LNCaP clone FGC (cell line): ENCODE data around the gene HMCN2.

Experiments used
- DNase-seq: peaks from one replicate; pipeline ENCODE4 v3.0.0-alpha.2; 2011; ENCODE audit warnings: low read depth
- H3K4me3 ChIP-seq: 2 replicates; pipeline ENCODE4 v1.5.1; 2011; ENCODE audit warnings: mild to moderate bottlenecking, low read depth, low read length, control low read depth
- TF ChIP-seq, protein P1 (sequence below): IDR thresholded peaks from 2 replicates; pipeline ENCODE4 v1.5.1; 2012; ENCODE audit warnings: mild to moderate bottlenecking; ENCODE audit not compliant: control insufficient read depth, insufficient read depth; ENCODE audit errors: extremely low read depth

The HMCN2 gene

DNA sequence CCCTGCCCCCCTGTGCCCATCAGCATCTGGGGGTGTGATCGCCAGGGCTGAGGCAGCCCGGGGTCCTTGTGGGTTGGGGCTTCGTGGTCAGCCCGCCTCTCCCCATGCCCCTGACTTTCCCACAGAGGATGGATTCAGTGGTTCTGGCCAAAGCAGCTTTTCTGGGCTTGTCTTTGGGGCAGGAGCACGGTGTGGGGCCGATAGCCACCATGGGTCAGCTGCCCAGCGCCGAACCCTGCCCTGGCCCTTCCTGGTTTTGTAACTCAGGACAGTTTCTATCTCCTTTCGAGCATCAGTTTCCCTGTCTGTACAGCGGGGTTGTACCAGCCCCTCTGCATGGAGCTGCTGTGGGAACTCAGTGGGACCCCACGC lies 77.1 kb downstream of the HMCN2 start:
- DNase-seq, result no peak
- TF ChIP-seq, protein P1, sequence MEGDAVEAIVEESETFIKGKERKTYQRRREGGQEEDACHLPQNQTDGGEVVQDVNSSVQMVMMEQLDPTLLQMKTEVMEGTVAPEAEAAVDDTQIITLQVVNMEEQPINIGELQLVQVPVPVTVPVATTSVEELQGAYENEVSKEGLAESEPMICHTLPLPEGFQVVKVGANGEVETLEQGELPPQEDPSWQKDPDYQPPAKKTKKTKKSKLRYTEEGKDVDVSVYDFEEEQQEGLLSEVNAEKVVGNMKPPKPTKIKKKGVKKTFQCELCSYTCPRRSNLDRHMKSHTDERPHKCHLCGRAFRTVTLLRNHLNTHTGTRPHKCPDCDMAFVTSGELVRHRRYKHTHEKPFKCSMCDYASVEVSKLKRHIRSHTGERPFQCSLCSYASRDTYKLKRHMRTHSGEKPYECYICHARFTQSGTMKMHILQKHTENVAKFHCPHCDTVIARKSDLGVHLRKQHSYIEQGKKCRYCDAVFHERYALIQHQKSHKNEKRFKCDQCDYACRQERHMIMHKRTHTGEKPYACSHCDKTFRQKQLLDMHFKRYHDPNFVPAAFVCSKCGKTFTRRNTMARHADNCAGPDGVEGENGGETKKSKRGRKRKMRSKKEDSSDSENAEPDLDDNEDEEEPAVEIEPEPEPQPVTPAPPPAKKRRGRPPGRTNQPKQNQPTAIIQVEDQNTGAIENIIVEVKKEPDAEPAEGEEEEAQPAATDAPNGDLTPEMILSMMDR, result no peak
- H3K4me3 ChIP-seq, result no peak overlapping the region

DNA sequence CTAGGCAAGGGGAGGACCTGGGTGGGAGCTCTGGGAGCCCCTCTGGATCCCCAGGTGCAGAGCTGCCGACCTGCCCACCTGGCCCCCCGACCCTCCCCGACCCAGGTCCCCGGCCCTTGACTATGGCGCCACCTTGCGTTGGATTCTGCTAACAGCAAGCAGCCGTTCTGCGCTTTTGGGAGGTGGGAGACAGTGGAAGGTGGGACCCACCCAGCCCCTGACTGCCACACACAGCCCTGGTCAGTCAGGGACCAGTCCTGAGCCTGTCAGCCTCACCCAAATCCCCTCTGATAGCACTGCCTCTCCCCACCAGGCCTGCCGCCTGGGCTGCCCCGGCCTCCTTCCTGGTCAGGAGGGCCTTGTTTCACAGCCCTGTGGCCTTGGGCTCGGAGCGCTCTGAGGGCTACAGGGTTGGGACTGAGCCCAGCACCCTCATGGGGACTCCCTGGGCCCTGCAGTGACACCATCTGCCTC lies 77.9 kb downstream of the HMCN2 start:
- DNase-seq, result no peak
- H3K4me3 ChIP-seq, result no peak overlapping the region
- TF ChIP-seq, protein P1, result peak; percentile 84

DNA sequence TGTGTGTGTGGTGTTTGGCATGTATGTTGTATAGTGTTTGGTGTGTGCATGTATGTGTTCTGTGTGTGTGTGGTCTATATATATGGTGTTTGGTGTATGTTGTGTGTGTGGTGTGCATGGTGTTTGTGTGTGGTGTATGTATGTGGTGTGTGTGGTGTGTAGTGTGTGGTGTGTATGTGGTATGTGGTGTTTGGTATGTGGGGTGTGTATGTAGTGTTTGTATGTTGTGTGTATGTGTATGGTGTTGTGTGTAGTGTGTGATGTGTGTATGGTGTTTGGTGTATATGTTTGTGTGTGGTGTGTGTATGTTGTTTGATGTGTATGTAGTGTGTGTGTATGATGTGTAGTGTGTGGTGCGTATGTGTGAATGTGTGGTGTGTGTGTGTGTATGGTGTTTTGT lies 78.8 kb downstream of the HMCN2 start:
- TF ChIP-seq, protein P1, result no peak
- no peak for DNase-seq
- H3K4me3 ChIP-seq, result no peak overlapping the region

DNA sequence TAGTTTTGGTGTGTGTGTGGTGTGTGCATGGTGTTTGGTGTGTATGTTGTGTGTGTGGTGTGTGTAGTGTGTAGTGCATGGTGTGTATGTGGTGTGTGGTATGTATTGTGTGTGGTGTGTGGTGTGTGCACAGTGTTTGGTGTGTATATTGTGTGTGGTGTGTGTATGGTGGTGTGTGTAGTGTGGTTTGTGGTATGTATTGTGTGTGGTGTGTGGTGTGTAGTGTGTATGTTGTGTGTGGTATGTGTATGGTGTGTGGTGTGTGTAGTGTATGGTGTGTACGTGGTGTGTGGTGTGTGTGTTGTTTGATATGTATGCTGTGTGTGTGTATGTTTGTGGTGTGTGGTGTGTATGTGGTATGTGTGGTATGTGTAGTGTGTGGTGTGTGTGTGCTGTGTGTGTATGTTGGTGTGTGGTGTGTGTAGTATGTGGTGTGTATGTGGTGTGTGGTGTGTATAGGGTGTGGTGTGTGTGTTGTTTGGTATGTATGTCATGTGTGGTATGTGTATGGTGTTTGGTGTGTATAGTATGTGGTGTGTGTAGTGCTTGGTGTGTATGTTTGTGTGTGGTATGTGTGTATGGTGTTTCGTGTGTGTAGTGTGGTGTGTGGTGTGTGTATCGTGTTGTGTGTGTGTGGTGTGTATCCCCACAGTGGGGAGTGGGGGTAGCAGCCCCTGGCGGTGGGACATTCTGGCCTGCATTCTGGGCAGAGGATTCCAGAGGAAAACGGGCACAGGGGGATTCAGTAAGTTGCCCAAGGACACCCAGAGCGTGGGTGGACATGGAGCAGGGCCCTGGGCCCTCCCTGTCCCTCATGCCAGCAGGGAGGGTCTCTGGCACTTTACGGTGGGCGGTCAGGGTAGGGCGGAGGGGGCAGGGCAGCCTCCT lies 79.7 kb downstream of the HMCN2 start:
- TF ChIP-seq, protein P1, result no peak
- no peak overlapping the region for H3K4me3 ChIP-seq
- DNase-seq, result no peak

DNA sequence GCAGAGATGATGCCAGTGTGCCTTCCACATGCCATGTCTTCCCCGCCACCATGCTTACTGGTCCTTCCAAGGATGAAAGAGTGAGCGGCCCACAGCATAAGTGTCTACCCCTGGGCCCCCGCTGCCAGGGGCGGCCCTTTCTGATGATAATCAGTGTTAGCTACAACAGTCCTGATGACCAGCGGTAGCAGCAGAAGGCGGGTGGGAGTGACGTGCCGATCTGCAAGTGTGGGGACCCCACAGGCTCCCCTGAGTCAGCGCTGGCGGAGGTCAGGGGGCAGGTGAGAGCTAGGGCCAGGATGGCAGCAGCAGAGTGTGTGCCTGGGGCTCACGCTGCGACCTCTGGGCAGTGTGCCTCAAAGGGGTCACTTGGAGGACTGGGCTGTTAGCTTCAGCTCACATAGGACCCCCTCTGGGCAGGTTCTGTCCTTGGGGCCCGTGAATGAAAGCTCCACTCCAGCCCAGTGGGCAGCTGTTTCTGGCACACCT lies 80.4 kb downstream of the HMCN2 start:
- no peak overlapping the region for H3K4me3 ChIP-seq
- no peak for DNase-seq
- TF ChIP-seq, protein P1, result no peak

DNA sequence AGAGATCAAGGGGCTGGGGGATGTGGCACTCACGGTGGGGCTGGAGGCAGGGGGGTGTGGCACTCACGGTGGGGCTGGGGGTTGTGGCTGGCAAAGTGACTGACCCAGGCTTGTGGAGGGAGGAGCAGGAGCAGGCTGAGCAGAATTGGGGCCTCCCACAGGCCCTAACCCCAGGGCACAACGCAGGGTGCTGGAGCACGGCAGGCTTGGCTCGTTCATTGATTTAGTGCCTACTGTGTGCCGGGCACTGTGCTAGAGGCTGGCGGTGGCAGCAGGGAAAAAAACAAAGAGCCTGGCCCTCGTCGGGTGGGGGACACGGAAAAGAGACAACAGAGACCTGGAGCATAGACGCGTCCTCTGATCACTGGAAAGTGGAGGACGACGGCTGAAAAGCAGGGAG lies 80.9 kb downstream of the HMCN2 start:
- TF ChIP-seq, protein P1, result no peak
- H3K4me3 ChIP-seq, result no peak overlapping the region
- no peak for DNase-seq

DNA sequence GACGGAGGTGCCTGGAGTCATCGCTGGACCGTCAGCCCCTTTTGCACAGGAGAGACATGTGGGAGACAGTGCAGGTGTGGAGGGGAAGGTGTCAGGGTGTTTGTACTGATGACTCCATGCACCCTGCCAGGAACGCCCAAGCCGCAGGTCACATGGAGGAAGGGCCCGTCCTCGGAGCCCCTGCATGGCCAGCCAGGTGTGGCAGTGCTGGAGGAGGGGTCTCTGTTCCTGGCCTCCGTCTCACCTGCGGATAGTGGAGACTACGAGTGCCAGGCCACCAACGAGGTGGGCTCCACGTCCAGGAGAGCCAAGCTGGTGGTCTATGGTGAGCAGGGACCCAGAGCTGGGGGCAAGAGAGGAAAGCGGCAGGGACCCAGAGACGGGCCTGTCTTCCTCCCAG lies 81.5 kb downstream of the HMCN2 start:
- no peak for DNase-seq
- no peak overlapping the region for H3K4me3 ChIP-seq
- TF ChIP-seq, protein P1, result no peak
